OCI-LY7 (cell line): ENCODE measurements around the gene IL18R1. TPM values are rescaled to one million over a fixed set of nuclear protein-coding genes. Genes with fewer than 3 reads are reported as not detected.

Source experiments
- BruUV-seq: library from RNA; stranded (reverse); fragments of 400-500 nt; replicated peaks from 2 replicates; lab custom pipeline; 2021; lab: Mats Ljungman, UMichigan
- CTCF ChIA-PET: fragments of 300-600 bp; sonication (Branson Sonifier 250); formaldehyde crosslinking; loops from one replicate; lab custom pipeline; 2022; ENCODE audit warnings: antibody characterized with exemption; ENCODE audit not compliant: unreplicated experiment; lab: Charles Lee
- POLR2A ChIA-PET: fragments of 300-600 bp; sonication (Branson Sonifier 250); formaldehyde crosslinking; loops from one replicate; lab custom pipeline; 2022; ENCODE audit warnings: antibody characterized with exemption; lab: Charles Lee
- DNase-seq: peaks from one replicate; pipeline ENCODE4 v3.0.0-alpha.2; 2015; ENCODE audit warnings: low spot score
- H2AFZ ChIP-seq: fragments of 200-600 bp; sonication (generic), shearing (Covaris generic); 2 replicates; pipeline ENCODE4 v1.6.1; 2014; ENCODE audit warnings: mild to moderate bottlenecking, antibody characterized with exemption, low read length, moderate library complexity
- H3K27ac ChIP-seq: fragments of 200-600 bp; sonication (generic); 2 replicates; pipeline ENCODE4 v1.5.1; 2014; ENCODE audit warnings: mixed run types, low read depth, mild to moderate bottlenecking, moderate library complexity, low read length, inconsistent platforms; ENCODE audit not compliant: poor library complexity, severe bottlenecking
- H3K36me3 ChIP-seq: fragments of 200-600 bp; sonication (generic); 2 replicates; pipeline ENCODE4 v1.6.1; 2014; ENCODE audit warnings: mild to moderate bottlenecking, antibody characterized with exemption, low read length, moderate library complexity, mixed read lengths; ENCODE audit not compliant: insufficient read depth
- H3K4me1 ChIP-seq: fragments of 200-600 bp; sonication (generic); 2 replicates; pipeline ENCODE4 v1.5.1; 2014; ENCODE audit warnings: mild to moderate bottlenecking, low read length; ENCODE audit not compliant: insufficient read depth, poor library complexity, severe bottlenecking
- H3K4me2 ChIP-seq: fragments of 200-600 bp; sonication (generic); 2 replicates; pipeline ENCODE4 v1.6.1; 2014; ENCODE audit warnings: mild to moderate bottlenecking, low read length
- H3K4me3 ChIP-seq: fragments of 200-600 bp; sonication (generic); 2 replicates; pipeline ENCODE4 v1.5.1; 2014; ENCODE audit warnings: mild to moderate bottlenecking, low read depth, low read length; ENCODE audit not compliant: poor library complexity, severe bottlenecking
- H3K79me2 ChIP-seq: fragments of 200-600 bp; sonication (generic); 2 replicates; pipeline ENCODE4 v1.6.1; 2016; ENCODE audit warnings: low read depth, mild to moderate bottlenecking, low read length, moderate library complexity, mixed read lengths; ENCODE audit not compliant: insufficient read depth
- H3K9me2 ChIP-seq: fragments of 200-600 bp; sonication (generic); 2 replicates; pipeline ENCODE4 v1.6.1; 2016; ENCODE audit warnings: mild to moderate bottlenecking, low read length, mixed read lengths; ENCODE audit not compliant: insufficient read depth
- H3K9me3 ChIP-seq: fragments of 200-600 bp; sonication (generic); 2 replicates; pipeline ENCODE4 v1.6.1; 2014; ENCODE audit warnings: mild to moderate bottlenecking, mixed run types, low read length, mixed read lengths
- H4K20me1 ChIP-seq: fragments of 200-600 bp; sonication (generic); 2 replicates; pipeline ENCODE4 v1.6.1; 2014; ENCODE audit warnings: mild to moderate bottlenecking, antibody characterized with exemption, low read length, moderate library complexity, mixed read lengths; ENCODE audit not compliant: insufficient read depth
- CTCF ChIP-seq: fragments of 200-600 bp; sonication (generic); conservative IDR thresholded peaks from 2 replicates; pipeline ENCODE4 v1.5.1; 2014; ENCODE audit warnings: mild to moderate bottlenecking, antibody characterized with exemption, low read length, moderate library complexity, mixed read lengths
- EZH2phosphoT487 ChIP-seq: fragments of 200-600 bp; sonication (generic); IDR thresholded peaks from 2 replicates; pipeline ENCODE4 v1.6.1; 2018; ENCODE audit warnings: low read depth, borderline replicate concordance, mild to moderate bottlenecking, mixed run types, antibody characterized with exemption, low read length, moderate library complexity, mixed read lengths
- intact Hi-C: fragments of 100-400 bp; cut with micrococcal nuclease; formaldehyde crosslinking; loops from one replicate; pipeline ENCODE4 v1.10.0; 2022; ENCODE audit not compliant: unreplicated experiment
- total RNA-seq, 2 experiments: library from RNA; depleted of rRNA in 1 of 2; stranded (reverse); fragments of >200 nt in 1 of 2; shearing (Covaris generic) in 1 of 2; gene quantifications; 2 replicates each; pipeline ENCODE4 v1.2.3, GENCODE V29; 2014 to 2022

The IL18R1 gene
- total RNA-seq, 2 experiments from 2014 or later: not detected

- TF ChIP-seq CTCF (no peak), EZH2phosphoT487 (no peak)
- no peak overlapping the region for H3K4me3 ChIP-seq
- H3K36me3 ChIP-seq: no peaks in the 10 kb centered on the region
- intact Hi-C loops: no loop called here
- no peaks in the 10 kb centered on the region for H3K9me3 ChIP-seq
- H4K20me1 ChIP-seq: no peaks in the 10 kb centered on the region
- H3K27ac ChIP-seq: no peak overlapping the region
- no peak for DNase-seq
- no peaks in the 10 kb centered on the region for H3K9me2 ChIP-seq
- ChIA-PET POLR2A (interaction anchor here (0.6 kb wide), 1 partner anchor 9 kb away, joined by 3 read pairs; no protein-coding TSS in a partner anchor), CTCF (no interaction called here)
- H3K4me1 ChIP-seq: no peaks in the 10 kb centered on the region
- no TSS peak for BruUV-seq
- H2AFZ ChIP-seq: no peak overlapping the region
- H3K4me2 ChIP-seq: no peak overlapping the region
- no peaks in the 10 kb centered on the region for H3K79me2 ChIP-seq
These were observed 83.0 kb downstream of the IL18R1 start for GRCh38 chr2:102438578-102438977.

- intact Hi-C loops: no loop called here
- Histone ChIP-seq H3K27ac (no peak overlapping the region), H2AFZ (no peak overlapping the region), H3K79me2 (no peaks in the 10 kb centered on the region), H3K36me3 (no peaks in the 10 kb centered on the region), H3K4me1 (no peaks in the 10 kb centered on the region), H3K9me3 (no peaks in the 10 kb centered on the region), H3K4me2 (no peak overlapping the region), H3K4me3 (no peak overlapping the region), H3K9me2 (no peaks in the 10 kb centered on the region), H4K20me1 (no peaks in the 10 kb centered on the region)
- TF ChIP-seq EZH2phosphoT487 (no peak), CTCF (no peak)
- no peak for DNase-seq
- ChIA-PET POLR2A (interaction anchor here (0.6 kb wide), 1 partner anchor 8 kb away, joined by 3 read pairs; no protein-coding TSS in a partner anchor), CTCF (no interaction called here)
- no TSS peak for BruUV-seq
These were observed 83.6 kb downstream of the IL18R1 start for GRCh38 chr2:102439065-102439695.
